Measurements from ENCODE around the gene ABHD4. TPM values are rescaled to one million over a fixed set of nuclear protein-coding genes. Genes with fewer than 3 reads are reported as not detected.
"Not testable (repeated sequence)": the region's sequence is repeated elsewhere in the genome, so short reads cannot be mapped to it uniquely, and the experiment has no call there.

The ABHD4 gene
- total RNA-seq, 1 donor from 2014 or later = 11.6 TPM

DNA sequence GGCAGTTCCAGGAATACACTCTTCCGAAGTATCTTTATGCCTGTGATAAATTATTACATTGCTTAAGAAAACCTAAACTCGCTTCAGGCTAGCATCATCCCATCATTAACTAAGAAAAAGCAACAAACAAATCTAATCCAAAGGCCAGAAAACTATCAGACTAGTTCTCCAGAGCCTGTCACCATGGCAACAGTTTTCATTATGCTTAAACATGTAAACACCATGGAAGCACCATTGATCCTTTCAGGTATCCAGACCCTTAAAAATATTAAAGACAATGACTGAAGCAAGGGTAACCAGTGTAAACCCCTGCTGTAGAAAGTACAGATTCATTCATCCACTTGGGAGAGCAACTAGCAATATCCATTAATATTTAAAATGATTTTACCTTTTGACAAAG is 18.9 kb upstream of the ABHD4 start:
- Mint-ChIP-seq H3K4me1 (peaks cover 14% of the 10 kb centered on the region), H3K36me3 (ENCODE audit: low read depth) (peaks cover 5% of the 10 kb centered on the region), H3K27ac (ENCODE audit: unreplicated experiment) (no peak overlapping the region), H3K27me3 (ENCODE audit: low read depth) (no peaks in the 10 kb centered on the region), H3K4me3 (no peak overlapping the region), H3K9me3 (no peaks in the 10 kb centered on the region)
- DNase-seq (ENCODE audit: low read depth, low spot score) = no peak
- TF ChIP-seq, protein P1, sequence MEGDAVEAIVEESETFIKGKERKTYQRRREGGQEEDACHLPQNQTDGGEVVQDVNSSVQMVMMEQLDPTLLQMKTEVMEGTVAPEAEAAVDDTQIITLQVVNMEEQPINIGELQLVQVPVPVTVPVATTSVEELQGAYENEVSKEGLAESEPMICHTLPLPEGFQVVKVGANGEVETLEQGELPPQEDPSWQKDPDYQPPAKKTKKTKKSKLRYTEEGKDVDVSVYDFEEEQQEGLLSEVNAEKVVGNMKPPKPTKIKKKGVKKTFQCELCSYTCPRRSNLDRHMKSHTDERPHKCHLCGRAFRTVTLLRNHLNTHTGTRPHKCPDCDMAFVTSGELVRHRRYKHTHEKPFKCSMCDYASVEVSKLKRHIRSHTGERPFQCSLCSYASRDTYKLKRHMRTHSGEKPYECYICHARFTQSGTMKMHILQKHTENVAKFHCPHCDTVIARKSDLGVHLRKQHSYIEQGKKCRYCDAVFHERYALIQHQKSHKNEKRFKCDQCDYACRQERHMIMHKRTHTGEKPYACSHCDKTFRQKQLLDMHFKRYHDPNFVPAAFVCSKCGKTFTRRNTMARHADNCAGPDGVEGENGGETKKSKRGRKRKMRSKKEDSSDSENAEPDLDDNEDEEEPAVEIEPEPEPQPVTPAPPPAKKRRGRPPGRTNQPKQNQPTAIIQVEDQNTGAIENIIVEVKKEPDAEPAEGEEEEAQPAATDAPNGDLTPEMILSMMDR (conservative IDR thresholded peaks at IDR 0.05) = no peak

DNA sequence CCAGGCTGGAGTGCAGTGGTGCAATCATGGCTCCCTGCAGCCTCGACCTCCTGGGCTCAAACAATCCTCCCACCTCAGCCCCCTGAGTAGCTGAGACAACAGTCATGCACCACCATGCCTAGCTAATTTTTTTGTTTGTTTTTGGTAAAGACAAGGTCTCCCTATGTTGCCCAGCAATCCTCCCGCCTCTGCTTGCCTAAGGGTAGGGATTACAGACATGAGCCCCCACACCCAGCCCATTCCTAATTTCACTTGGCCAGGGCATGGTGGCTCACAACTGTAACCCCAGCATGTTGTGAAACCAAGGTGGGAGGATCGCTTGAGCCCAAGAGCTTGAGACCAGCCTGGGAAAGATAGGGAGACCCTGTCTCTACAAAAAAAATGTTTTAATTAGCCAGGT is 18.2 kb upstream of the ABHD4 start:
- Mint-ChIP-seq H3K9me3 (no peaks in the 10 kb centered on the region), H3K4me3 (no peak overlapping the region), H3K4me1 (peaks cover 14% of the 10 kb centered on the region), H3K27ac (ENCODE audit: unreplicated experiment) (no peak overlapping the region), H3K36me3 (ENCODE audit: low read depth) (peaks cover under 1% of the 10 kb centered on the region), H3K27me3 (ENCODE audit: low read depth) (no peaks in the 10 kb centered on the region)
- TF ChIP-seq, protein P1 (conservative IDR thresholded peaks at IDR 0.05) = no peak
- DNase-seq (ENCODE audit: low read depth, low spot score) = no peak

DNA sequence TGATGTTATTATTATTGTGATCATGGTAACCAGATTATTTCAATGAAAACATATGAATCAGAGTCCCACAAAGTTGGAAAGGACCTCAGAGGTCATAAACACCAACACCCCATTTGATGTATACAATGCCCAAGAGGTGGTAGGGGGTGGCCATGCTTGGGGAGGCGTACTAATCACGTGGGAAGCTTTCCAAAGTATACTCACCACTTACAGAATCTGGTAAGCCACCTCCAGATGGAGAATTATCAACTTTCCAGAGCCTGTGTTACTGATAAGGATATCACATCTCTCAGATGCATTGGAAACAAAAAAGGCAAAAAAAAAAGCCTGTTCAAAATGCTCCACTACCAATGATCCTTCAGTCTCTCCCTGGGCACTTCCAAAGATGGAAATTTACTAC is 17.5 kb upstream of the ABHD4 start:
- Mint-ChIP-seq H3K9me3 (no peaks in the 10 kb centered on the region), H3K4me3 (no peak overlapping the region), H3K4me1 (peaks cover 17% of the 10 kb centered on the region), H3K27me3 (ENCODE audit: low read depth) (no peaks in the 10 kb centered on the region), H3K27ac (ENCODE audit: unreplicated experiment) (no peak overlapping the region), H3K36me3 (ENCODE audit: low read depth) (no peaks in the 10 kb centered on the region)
- TF ChIP-seq, protein P1 (conservative IDR thresholded peaks at IDR 0.05) = no peak
- no peak for DNase-seq (ENCODE audit: low read depth, low spot score)

DNA sequence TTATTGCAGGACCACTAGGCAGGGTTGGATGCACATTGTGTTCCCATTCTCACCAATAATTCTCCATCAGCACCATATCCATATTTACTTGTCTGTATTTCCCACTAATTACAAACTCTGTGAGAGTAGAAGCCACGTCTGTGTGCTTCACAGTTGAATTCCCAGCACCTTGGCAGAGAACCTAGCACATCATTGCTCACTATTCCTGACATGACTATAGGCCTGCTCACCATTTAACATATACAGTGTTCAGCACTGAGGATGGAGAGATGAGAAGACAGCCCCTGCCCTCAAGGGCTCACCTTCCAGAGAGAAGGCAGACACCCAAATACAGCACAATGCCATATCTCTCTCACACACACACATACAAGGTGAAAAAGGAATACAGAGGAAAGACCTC is 14.1 kb upstream of the ABHD4 start:
- Mint-ChIP-seq H3K27me3 (ENCODE audit: low read depth) (no peaks in the 10 kb centered on the region), H3K4me1 (peaks cover 39% of the 10 kb centered on the region), H3K4me3 (peak overlapping the region; percentile 58), H3K27ac (ENCODE audit: unreplicated experiment) (no peak overlapping the region), H3K36me3 (ENCODE audit: low read depth) (no peaks in the 10 kb centered on the region), H3K9me3 (no peaks in the 10 kb centered on the region)
- TF ChIP-seq, protein P1 (conservative IDR thresholded peaks at IDR 0.05) = no peak
- no peak for DNase-seq (ENCODE audit: low read depth, low spot score)

DNA sequence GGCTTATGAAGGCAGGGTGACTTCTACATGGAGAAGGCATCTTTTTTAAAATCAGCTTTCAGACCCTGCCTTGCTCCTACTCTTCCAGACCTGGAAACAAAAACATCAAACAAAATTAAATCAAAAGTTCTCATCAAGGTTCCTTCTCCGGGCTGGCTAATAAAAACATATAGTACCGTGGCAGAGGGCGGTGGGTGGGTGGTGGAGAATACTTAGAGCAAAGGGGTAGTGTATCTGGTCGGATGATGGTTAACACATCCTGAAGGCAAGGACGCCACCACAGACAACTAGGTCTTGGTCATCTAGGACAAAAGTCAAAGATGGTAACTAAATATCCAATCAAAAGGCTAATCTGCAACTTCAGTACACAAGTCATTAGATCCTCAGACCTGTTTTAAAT is 10.9 kb upstream of the ABHD4 start:
- H3K27ac Mint-ChIP-seq (ENCODE audit: unreplicated experiment) = peak overlapping the region; percentile 37
- TF ChIP-seq, protein P1 (conservative IDR thresholded peaks at IDR 0.05) = no peak
- peak overlapping the region; percentile 65 for H3K4me3 Mint-ChIP-seq
- H3K9me3 Mint-ChIP-seq = no peaks in the 10 kb centered on the region
- H3K27me3 Mint-ChIP-seq (ENCODE audit: low read depth) = peaks cover 14% of the 10 kb centered on the region
- peaks cover 39% of the 10 kb centered on the region for H3K4me1 Mint-ChIP-seq
- no peak for DNase-seq (ENCODE audit: low read depth, low spot score)
- H3K36me3 Mint-ChIP-seq (ENCODE audit: low read depth) = no peaks in the 10 kb centered on the region

DNA sequence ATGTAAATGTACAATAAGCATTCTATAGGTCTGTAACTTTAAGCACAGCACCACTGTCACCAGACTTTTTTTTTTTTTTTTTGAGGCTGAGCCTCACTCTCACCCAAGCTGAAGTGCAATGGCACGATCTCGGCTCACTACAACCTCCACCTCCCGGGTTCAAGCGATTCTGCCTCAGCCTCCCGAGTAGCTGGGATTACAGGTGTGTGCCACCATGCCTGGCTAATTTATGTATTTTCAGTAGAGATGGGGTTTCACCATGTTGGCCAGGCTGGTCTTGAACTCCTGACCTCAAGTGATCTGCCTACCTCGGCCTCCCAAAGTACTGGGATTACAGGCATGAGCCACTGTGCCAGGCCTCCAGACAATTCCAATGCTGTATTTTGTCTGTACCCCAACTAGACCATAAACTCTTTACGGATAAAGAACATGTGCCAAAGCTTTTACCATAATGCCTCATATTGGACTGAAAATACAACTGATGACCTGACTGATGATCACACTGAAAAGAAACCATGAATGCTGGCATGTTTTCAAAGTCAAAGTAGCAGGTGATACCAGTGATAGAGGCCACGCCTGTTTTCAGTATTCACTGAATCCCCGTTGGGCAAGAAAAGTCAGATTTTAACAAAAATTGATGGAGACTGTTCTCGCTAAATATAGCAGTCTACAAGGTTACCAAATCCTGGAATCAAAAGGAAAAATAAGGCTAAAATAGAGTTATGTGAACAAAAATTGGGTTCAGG is 10.2 kb upstream of the ABHD4 start:
- peak overlapping the region; percentile 76 for H3K27ac Mint-ChIP-seq (ENCODE audit: unreplicated experiment)
- H3K9me3 Mint-ChIP-seq; H3K36me3 Mint-ChIP-seq (ENCODE audit: low read depth); DNase-seq (ENCODE audit: low read depth, low spot score): not testable (repeated sequence)
- peaks cover 20% of the 10 kb centered on the region for H3K27me3 Mint-ChIP-seq (ENCODE audit: low read depth)
- H3K4me1 Mint-ChIP-seq = peaks cover 39% of the 10 kb centered on the region
- H3K4me3 Mint-ChIP-seq = peak overlapping the region; percentile 98
